SK-N-MC (cell line): Measurements from ENCODE around the gene SLC6A7.

Experiments
- EZH2 ChIP-seq: fragments of 200-600 bp; sonication (generic); IDR thresholded peaks from one replicate; pipeline ENCODE4 v1.6.1; 2017; ENCODE audit warnings: antibody characterized with exemption
- POLR2AphosphoS5 ChIP-seq: IDR thresholded peaks from 2 replicates; pipeline ENCODE4 v1.6.1; 2012; ENCODE audit warnings: mild to moderate bottlenecking, low read depth, low read length, borderline replicate concordance

DNA sequence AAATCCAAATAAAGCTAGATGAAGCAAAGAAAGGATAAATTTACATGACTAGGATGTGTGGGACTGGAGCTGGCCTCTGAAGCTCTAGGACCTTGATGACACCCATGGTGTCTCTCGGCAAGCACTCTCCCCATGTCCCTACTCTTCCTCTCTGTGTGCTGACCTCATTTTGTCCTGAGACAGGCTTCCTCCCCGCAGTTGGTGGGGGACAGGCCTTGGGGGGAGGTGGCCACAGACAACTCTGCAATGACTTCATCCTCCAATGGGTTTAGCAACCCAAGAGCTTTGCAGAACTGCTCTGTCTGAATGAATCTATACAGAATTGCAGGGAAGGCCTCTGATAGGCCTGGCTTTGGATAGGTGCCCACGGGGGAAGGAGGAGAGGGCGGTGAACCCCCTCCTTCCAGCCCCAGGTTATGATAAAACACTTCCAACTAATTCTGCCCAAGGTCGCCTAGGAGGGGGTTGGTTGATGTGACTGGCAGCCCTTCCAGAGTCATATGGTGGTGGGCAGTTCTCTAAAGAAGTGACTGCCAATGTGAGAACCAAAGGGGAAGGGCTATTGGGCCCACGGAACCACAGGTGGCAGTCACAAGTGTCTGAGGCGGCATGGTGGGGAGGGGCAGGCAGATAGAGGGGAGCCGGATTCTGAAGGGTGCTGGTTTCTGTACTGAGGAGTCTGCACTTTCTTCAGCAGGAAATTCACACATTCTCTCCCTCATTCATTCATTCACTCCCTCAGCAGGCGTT is 6.0 kb downstream of the SLC6A7 start:
- TF ChIP-seq POLR2AphosphoS5 (no peak), EZH2 (no peak)
